ENCODE results near the gene DLGAP1.

Gene DLGAP1

DNA sequence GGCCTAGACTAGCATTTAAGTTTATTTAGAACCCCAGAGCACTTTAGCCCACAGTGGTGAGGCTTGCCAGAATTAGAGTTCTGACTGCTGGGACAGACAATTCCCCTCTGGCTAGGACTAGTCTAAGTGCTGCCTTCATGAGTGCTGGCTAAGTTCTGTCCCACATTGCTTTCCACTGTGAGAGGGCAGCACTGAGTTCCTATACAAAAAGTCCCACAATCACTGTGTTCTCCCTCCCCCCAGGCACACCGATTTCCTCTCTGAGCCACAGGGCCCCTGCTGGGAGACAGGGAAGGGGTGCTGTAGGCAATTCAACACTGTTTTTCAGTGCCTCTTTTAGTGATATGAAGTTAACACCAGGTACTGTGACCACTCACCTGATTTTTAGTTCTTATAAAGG lies 310.9 kb downstream of the DLGAP1 start:
- no peak for DNase-seq

- DNase-seq, result no peak
These were observed 311.5 kb downstream of the DLGAP1 start for GRCh38 chr18:4143585-4143984.

- no peak for DNase-seq
These were observed 312.2 kb downstream of the DLGAP1 start for GRCh38 chr18:4142876-4143275.

GRCh38 chr18:4134700-4135099 lies 320.4 kb downstream of the DLGAP1 start:
- DNase-seq, result no peak

- no peak for DNase-seq
These were observed 324.1 kb downstream of the DLGAP1 start for GRCh38 chr18:4130734-4131719.

DNA sequence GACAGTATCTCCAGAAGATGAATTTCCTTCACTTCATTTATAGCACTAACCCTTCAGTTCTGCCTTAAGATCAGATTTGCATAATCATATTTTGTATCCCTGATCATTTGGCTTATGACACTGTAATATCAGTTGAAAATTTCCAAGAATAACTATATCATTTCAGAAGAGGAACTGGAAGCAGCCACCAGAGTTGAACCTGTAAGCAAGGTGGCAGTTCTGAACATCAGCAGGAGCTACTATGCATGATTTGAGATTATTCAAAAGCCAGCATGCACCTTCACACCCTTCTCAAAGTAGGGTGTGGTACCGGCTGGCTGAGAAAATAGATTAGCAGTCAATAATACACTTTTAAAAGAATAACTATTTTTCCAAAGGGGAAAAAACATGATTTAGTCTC lies 328.2 kb downstream of the DLGAP1 start:
- no peak for DNase-seq

DNA sequence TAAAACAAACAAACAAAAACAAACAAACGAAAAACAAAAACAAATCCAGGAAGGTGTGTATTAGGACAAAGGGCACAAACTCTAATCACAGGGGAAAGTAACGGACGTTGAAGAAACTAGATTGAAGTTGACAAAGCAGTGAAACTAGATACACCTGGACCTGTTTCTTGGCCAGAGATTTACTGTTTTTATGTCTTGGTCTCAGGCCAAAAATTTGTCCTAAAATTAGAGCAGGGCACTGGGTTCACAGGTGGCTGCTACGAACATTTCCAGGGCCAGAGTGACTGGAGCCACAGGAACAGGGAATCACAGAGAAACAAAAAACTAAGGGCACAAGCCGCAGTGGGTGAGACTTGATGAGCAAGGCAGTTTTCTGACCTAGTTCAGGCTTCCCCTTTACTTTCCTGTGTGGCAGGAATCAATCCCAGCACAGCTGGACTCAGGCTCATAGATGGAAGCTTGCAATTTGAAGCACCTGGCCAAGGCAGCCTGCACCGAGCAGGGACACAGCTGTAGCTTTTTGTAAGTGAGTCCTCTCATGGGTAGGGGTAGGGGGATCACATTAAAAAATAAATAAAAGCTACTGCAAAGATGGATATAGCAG lies 329.4 kb downstream of the DLGAP1 start:
- no peak for DNase-seq

DNA sequence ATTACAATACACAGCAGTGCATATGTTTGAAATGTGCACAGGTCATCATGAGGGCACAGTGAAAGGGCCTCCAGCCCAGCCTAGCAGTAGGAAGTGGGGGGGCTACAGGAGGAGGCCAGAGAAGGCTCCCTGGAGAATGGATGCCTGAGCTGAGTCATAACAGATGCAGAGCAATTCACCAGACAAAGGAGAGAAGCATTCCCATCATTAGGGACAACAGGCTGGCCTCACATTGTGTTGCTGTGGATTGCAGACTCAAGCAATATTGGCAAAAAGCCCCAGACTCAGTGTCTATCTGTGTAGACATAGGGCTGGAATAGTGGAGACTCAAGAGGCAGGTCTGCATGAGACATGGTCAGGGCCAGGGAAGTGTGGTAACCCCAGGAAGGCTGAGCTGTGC lies 329.9 kb downstream of the DLGAP1 start:
- no peak for DNase-seq

- DNase-seq, result no peak
These were observed 335.3 kb downstream of the DLGAP1 start for GRCh38 chr18:4119813-4120212.

- no peak for DNase-seq
These were observed 335.9 kb downstream of the DLGAP1 start for GRCh38 chr18:4119127-4119648.

- DNase-seq, result no peak
These were observed 347.1 kb downstream of the DLGAP1 start for GRCh38 chr18:4108016-4108415.

- DNase-seq, result no peak
These were observed 348.0 kb downstream of the DLGAP1 start for GRCh38 chr18:4107049-4107467.

DNA sequence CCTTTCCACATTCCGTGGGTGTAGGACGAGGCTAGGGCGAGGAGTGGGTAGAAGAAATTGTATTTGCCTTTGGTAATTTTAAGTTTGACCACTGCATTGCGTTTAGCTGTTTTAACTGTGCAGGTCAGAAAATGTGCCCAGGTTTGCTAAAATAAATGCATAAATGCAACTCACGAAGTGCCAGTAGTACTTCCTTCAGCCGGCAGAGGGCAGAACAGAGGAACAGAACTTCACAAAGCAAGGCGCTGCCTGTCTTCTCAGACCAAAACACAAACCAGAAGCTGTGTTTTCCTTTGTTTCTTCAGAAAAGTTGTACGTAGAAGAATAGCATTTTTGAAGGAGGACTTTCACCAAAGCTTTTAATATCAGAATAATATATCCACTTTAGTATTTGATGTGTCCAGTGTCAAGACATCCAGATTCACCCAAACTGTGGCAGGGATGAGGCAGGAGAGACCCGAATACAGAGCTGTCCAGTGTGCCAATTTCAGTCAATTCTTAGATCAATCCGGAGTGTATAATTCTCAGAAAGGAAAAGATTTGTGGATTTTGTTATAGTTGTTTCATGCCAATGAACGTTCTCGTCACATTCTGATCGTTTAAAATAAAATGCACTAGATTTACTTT lies 348.6 kb downstream of the DLGAP1 start:
- peak; percentile 29 for DNase-seq

GRCh38 chr18:4102901-4103300 lies 352.2 kb downstream of the DLGAP1 start:
- DNase-seq, result no peak

- DNase-seq, result no peak
These were observed 354.1 kb downstream of the DLGAP1 start for GRCh38 chr18:4101009-4101408.

DNA sequence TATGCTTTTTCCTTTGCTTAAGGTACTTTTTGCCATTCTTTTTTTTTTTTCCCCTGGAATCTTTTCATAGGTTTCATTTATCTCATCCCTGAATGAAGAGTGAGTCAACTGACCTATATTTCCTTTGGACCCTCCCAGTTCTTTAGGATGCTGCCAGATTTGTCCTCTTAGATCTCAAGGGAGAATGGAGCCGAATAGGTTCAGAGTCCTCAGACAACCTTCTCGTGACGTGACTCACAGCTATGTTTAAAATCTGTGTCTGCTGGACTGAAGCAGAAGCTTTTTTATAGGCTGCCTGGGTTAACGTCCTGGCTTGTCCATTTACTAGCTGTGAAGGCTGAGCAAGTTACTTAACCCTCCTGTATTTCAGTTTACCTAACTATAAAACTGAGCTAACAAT lies 358.6 kb downstream of the DLGAP1 start:
- DNase-seq, result no peak

DNA sequence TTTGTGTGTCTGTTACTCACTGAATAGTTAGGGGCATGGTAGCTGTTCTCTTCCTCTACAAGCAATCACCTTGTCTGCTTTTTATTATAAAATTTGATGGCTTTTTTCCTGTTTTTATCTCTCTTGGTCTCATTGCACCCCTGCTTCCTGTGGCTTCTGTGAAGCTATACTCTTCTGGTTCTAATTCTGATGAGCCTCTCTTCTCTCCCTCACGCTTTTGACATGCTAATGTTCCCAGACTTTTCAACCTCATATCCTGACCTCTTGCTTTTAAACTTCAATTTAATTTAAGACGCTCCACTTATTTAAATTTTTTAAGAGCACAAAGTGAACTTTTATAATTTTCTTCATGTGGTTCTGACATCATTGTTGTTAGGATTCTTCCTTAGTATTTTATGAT lies 361.4 kb downstream of the DLGAP1 start:
- no peak for DNase-seq

DNA sequence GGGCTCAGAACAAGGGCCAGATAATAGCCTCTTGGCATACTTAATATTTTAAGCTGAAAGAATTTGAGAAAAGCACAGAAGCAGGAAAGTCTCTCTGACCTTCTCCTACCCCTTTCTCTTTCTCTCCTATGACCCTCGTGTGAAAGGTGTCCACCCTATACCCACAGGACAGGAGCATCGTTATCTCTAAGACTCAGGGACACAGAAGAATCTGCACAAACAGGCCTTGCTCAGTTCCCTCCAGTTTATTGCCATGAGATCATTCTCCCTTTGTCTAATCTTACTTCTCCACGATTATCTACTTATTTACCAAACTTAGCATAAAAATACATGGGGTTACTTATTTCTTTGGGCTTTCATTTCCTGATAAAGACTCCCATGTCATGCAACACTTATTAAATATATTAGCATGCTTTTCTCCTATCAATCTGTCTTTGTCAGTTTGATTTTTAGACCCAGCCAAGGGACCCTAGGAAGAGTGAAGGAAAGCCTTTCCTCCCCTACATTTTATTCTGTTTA lies 370.7 kb downstream of the DLGAP1 start:
- DNase-seq, result no peak

DNA sequence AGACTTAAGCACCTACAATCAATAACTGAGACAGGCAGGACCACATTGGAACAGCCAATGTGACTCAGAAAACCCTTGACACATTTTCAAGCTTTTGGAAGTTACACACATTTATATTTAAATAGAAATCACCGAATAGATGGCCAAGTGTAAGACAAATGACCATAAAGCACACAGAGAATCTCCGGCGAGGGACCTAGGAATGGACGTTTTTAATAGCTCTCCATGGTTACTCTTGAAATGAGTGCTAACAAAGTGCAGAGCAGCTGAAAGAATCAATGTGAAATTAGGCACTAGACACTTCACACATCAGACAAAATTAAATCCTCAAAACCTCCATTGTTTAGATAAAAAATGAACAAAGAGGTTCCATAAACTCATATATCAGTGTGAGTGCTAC lies 376.9 kb downstream of the DLGAP1 start:
- no peak for DNase-seq

DNA sequence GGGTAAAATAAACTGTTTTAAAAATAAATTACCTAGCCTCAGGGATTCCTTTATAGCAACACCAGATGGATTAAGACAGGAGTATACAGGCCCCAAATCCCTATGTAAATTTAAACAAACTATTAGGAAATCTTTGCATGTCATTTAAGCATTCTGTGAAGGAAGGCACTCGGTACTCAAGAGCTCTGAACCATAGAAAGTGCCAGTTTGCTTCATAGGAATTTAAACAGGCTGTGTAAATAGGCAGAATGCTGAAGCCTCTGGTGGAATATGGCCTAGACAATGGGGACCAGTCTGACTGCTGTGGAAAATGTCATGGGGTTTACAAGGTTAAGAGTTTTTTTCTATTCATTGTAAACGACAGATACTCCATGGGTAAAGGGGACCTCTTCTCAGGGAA lies 377.4 kb downstream of the DLGAP1 start:
- DNase-seq, result no peak

- DNase-seq, result no peak
These were observed 377.9 kb downstream of the DLGAP1 start for GRCh38 chr18:4077204-4077603.

DNA sequence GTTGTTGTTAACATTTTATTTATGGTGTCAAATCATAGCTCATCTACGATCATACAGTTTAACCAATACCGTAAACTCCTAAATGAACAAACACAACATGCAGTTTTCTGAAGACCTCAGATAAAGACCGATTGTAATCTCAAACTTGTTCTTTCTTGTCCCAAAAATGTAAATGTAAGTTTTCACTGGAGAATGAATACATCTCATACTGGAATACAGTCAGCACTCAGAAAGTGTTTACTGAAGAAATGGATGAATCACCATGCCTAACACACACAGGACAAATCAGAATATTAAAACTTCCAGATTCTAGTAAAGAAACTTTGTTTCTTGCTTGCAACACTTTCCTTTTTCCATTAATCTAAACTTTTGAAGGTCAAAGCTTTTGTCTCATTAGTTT lies 380.5 kb downstream of the DLGAP1 start:
- DNase-seq, result no peak

- DNase-seq, result no peak
These were observed 385.9 kb downstream of the DLGAP1 start for GRCh38 chr18:4069183-4069582.
